Liver (tissue), 3 donors: ENCODE measurements around the gene HLCS.

Experiments used
- CTCF ChIP-seq: fragments of 150-350 bp; IDR thresholded peaks from 2 replicates; pipeline ENCODE4 v1.5.1; 2017; ENCODE audit warnings: improper control_type of control experiment, low read depth, low read length; ENCODE audit not compliant: missing input control
- TAF1 ChIP-seq: conservative IDR thresholded peaks from 2 replicates; pipeline ENCODE4 v1.6.1; 2016; ENCODE audit warnings: antibody characterized with exemption, mild to moderate bottlenecking
- donor health status: healthy.
- donor health status: healthy.

GRCh38 chr21:36816561-36817130, 149.8 kb downstream of the HLCS start:
- no peak for TF ChIP-seq CTCF
- no peak for TF ChIP-seq TAF1
